Spleen (tissue), 13 donors: ENCODE results near the gene TNN. TPM values are rescaled to one million over a fixed set of nuclear protein-coding genes. Genes with fewer than 3 reads are reported as not detected.

Source experiments
- DNase-seq: peaks from one replicate; pipeline ENCODE4 v3.0.0-alpha.2; 2020
- H3K27ac ChIP-seq, 8 donors: fragments of 200-600 bp; sonication (generic) in 7 of 8; 1 replicate in 4 of 8; 2 replicates in 4 of 8; pipeline versions ENCODE4 v1.5.0 to v1.8.0; 2016 to 2021; ENCODE audit warnings: inconsistent platforms in 4 of 8, mild to moderate bottlenecking in 4 of 8, moderate library complexity in 1 of 8
- H3K27me3 ChIP-seq, 7 donors: fragments of 200-600 bp; sonication (generic) in 6 of 7; replicated peaks in 1 of 7; 1 replicate in 4 of 7; 2 replicates in 3 of 7; pipeline versions ENCODE4 v1.5.0 to v1.8.0; 2016 to 2021; ENCODE audit warnings: inconsistent platforms in 3 of 7, mild to moderate bottlenecking in 1 of 7
- H3K36me3 ChIP-seq, 6 donors: fragments of 200-600 bp; sonication (generic) in 5 of 6; 1 replicate in 4 of 6; 2 replicates in 2 of 6; pipeline versions ENCODE4 v1.5.0 to v1.8.0; 2016 to 2021; ENCODE audit warnings: inconsistent platforms in 2 of 6
- H3K4me1 ChIP-seq, 6 donors: fragments of 200-600 bp; sonication (generic) in 5 of 6; 1 replicate in 3 of 6; 2 replicates in 3 of 6; pipeline versions ENCODE4 v1.5.0 to v1.8.0; 2016 to 2021; ENCODE audit warnings: inconsistent platforms in 3 of 6
- H3K4me3 ChIP-seq, 8 donors: fragments of 200-600 bp; sonication (generic) in 7 of 8; 1 replicate in 4 of 8; 2 replicates in 4 of 8; pipeline versions ENCODE4 v1.5.0 to v1.8.0; 2016 to 2021; ENCODE audit warnings: inconsistent platforms in 4 of 8, mild to moderate bottlenecking in 4 of 8, moderate library complexity in 2 of 8
- H3K9me3 ChIP-seq, 8 donors: fragments of 200-600 bp; sonication (generic) in 7 of 8; 1 replicate in 4 of 8; 2 replicates in 4 of 8; pipeline versions ENCODE4 v1.5.0 to v1.8.0; 2016 to 2021; ENCODE audit warnings: inconsistent platforms in 4 of 8
- CTCF ChIP-seq, 11 experiments: fragments of 200-600 bp in 7 of 11; fragments of 450-650 bp in 4 of 11; sonication (generic) in 4 of 11; IDR thresholded peaks in 8 of 11; conservative IDR thresholded peaks in 3 of 11; 1 replicate in 7 of 11; 2 replicates in 4 of 11; pipeline versions ENCODE4 v1.4.0 to v1.8.0; 2016 to 2021; ENCODE audit warnings: antibody characterized with exemption in 11 of 11, inconsistent platforms in 4 of 11, mild to moderate bottlenecking in 1 of 11
- POLR2A ChIP-seq, 3 donors: fragments of 450-650 bp; IDR thresholded peaks; one replicate each; pipeline ENCODE4 v1.5.1; 2017; ENCODE audit warnings: antibody characterized with exemption in 3 of 3, mild to moderate bottlenecking in 1 of 3
- POLR2AphosphoS5 ChIP-seq, 3 donors: sonication (generic); formaldehyde crosslinking; IDR thresholded peaks; one replicate each; pipeline ENCODE4 v1.5.1; 2017; ENCODE audit warnings: antibody characterized with exemption in 3 of 3
- WGBS, 5 donors: extraction: QIAGEN DNeasy Blood & Tissue Kit in 3 of 5; methylation state at CpG; one replicate each; pipeline versions ENCODE4 v1.1.5 to v1.1.7; 2013 to 2018; 5-methylcytosine and 5-hydroxymethylcytosine counted together
- intact Hi-C: fragments of 100-400 bp; cut with DNase I; formaldehyde crosslinking; loops from one replicate; pipeline ENCODE4 v1.15.0; 2023; ENCODE audit warnings: low total_unique reads
- long read RNA-seq, 2 donors: transcript quantifications; one replicate each; lab custom pipeline, GENCODE V29; 2026
- polyA plus RNA-seq, 3 donors: library from polyadenylated mRNA; stranded (reverse); fragments of 200-250 nt; gene quantifications; one replicate each; pipeline ENCODE4 v1.2.1, GENCODE V29; 2013
- total RNA-seq, 7 donors: library from RNA; depleted of rRNA in 3 of 7; stranded (reverse); fragments of >200 nt in 3 of 7; fragmentation: NEBNext Ultra II Directional in 4 of 7; extraction: Animal tissue kit (Norgen Biotek cat#: 25700) in 4 of 7; gene quantifications; one replicate each; pipeline versions ENCODE4 v1.1.0 to v1.2.1, GENCODE V29; 2016 to 2021
- donor health status: healthy with polysubstance abuse.
- donor health status: DM: no; HTN: no; CAD: no; lungs with moderate emphysema.
- donor health status: DM: no; HTN: no; CAD: no.
- donor health status: Bipolar disorder and iron deficiency.
- donor health status: healthy.
- donor health status: DM: no; HTN: no; CAD: no.
- donor health status: DM: yes; HTN: yes; CAD: no.

The TNN gene, protein sequence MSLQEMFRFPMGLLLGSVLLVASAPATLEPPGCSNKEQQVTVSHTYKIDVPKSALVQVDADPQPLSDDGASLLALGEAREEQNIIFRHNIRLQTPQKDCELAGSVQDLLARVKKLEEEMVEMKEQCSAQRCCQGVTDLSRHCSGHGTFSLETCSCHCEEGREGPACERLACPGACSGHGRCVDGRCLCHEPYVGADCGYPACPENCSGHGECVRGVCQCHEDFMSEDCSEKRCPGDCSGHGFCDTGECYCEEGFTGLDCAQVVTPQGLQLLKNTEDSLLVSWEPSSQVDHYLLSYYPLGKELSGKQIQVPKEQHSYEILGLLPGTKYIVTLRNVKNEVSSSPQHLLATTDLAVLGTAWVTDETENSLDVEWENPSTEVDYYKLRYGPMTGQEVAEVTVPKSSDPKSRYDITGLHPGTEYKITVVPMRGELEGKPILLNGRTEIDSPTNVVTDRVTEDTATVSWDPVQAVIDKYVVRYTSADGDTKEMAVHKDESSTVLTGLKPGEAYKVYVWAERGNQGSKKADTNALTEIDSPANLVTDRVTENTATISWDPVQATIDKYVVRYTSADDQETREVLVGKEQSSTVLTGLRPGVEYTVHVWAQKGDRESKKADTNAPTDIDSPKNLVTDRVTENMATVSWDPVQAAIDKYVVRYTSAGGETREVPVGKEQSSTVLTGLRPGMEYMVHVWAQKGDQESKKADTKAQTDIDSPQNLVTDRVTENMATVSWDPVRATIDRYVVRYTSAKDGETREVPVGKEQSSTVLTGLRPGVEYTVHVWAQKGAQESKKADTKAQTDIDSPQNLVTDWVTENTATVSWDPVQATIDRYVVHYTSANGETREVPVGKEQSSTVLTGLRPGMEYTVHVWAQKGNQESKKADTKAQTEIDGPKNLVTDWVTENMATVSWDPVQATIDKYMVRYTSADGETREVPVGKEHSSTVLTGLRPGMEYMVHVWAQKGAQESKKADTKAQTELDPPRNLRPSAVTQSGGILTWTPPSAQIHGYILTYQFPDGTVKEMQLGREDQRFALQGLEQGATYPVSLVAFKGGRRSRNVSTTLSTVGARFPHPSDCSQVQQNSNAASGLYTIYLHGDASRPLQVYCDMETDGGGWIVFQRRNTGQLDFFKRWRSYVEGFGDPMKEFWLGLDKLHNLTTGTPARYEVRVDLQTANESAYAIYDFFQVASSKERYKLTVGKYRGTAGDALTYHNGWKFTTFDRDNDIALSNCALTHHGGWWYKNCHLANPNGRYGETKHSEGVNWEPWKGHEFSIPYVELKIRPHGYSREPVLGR (N-terminal part only)
- 1 to 10 TPM in 2 of 7 donors, under 1 TPM in 5; 0.26 to 1.3 (median 0.47) TPM for total RNA-seq
- polyA plus RNA-seq: under 1 TPM; 0.03 to 0.29 (median 0.04) TPM
- long read RNA-seq, donor 1: 0 reads
- long read RNA-seq, donor 2, full-length matches to known transcripts: 1 of 1 reads
- long read RNA-seq, donor 2, partial matches to known transcripts: 0 of 1 reads
- long read RNA-seq, donor 2, other reads (novel, unspliced or antisense): 0 of 1 reads

DNA sequence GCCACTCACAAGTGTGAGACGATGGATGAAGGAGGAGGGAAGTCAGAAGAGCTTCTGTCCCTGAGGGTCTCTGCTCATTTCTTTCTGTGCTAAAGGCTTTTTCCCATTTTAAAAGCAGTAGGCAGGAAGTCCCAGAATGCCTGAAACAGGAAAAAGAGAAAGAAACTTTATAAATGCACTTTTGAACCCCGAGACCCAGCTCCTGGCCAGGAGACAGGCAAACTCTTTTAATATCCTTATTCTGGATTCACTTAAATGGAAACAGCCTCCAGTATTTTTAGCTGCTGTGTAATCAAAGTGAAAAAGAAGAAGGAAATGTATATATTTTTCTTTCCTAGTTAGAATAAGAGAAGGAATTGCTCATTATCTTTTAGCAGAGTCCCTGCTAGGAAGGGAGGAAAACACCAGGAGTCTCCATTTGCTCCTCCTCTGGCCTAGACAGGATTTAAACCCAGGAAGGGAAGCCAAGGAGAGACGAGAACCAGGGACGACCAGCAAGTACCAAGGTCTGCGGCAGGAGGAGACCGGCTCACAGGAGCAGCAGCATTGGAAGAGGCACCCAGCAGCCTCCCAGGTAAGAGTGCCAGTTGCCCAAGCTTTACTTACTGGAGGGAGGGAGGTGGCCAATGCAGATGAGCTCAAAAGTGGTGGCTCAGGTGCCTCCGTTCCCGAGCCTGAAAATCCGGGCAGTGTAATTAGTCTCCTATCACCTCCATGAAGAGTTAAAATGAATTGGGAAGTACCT, at the start of gene TNN:
Gene TNN, plus strand, starts transcription at position 472 of the 745 bp plus-strand sequence. CDS start 9,586 bp downstream, outside the sequence.
- Histone ChIP-seq H3K4me3 (no peak within 1 kb of the TSS), H3K27ac (no peak within 1 kb of the TSS), H3K9me3 (no peaks in the 10 kb centered on the region), H3K27me3 (peaks cover 0 to 3% (median 0%) of the 10 kb centered on the region in 7 donors), H3K36me3 (no peaks in the 10 kb centered on the region), H3K4me1 (peaks cover 0 to 9% (median 6%) of the 10 kb centered on the region in 6 donors)
- 72 to 80% (median 76%) methylated on average over 9 of the region's 9 CpGs for WGBS, 5 donors
- no peak for TF ChIP-seq POLR2A (IDR thresholded peaks at IDR 0.05)
- no peak for TF ChIP-seq POLR2AphosphoS5 (IDR thresholded peaks at IDR 0.05)
- TF ChIP-seq CTCF (IDR thresholded peaks at IDR 0.05 in 8 of 11, conservative IDR thresholded peaks at IDR 0.05 in 3 of 11): no peak
- intact Hi-C loops: no loop called here
- DNase-seq: no peak

DNA sequence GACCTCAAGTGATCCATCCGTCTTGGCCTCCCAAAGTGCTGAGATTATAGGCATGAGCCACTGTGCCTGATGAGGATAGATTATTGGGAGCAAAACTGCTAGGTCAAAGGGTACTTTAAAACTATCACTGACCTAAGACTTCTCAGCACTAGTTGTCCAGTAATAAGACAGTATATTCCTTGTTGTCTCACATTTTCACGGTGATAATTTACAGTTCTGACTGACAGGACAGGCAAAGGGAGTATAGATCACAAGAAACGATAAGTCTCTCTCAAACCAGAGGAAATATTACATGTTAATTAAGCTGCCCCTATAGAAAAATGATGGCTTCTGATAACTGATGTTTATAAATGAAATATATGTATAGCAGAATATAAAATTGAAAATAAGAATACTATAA, 48.1 kb upstream of the TNN start:
- TF ChIP-seq POLR2AphosphoS5 (IDR thresholded peaks at IDR 0.05): no peak
- TF ChIP-seq CTCF (IDR thresholded peaks at IDR 0.05 in 8 of 11, conservative IDR thresholded peaks at IDR 0.05 in 3 of 11): no peak
- no peak overlapping the region for H3K27ac ChIP-seq
- H3K4me1 ChIP-seq: peaks cover 5 to 54% (median 18%) of the 10 kb centered on the region in 6 donors
- H3K9me3 ChIP-seq: no peaks in the 10 kb centered on the region
- DNase-seq: no peak
- 86 to 93% (median 90%) methylated on average over 3 of the region's 3 CpGs for WGBS, 5 donors
- no peaks in the 10 kb centered on the region for H3K27me3 ChIP-seq
- no peak overlapping the region for H3K4me3 ChIP-seq
- peaks cover 0 to 63% (median 40%) of the 10 kb centered on the region in 6 donors for H3K36me3 ChIP-seq
- intact Hi-C loops: no loop called here

- intact Hi-C loops: no loop called here
- peaks cover 5 to 50% (median 18%) of the 10 kb centered on the region in 6 donors for H3K4me1 ChIP-seq
- H3K9me3 ChIP-seq: no peaks in the 10 kb centered on the region
- peak; percentile 98 for DNase-seq
- no peaks in the 10 kb centered on the region for H3K27me3 ChIP-seq
- TF ChIP-seq CTCF (IDR thresholded peaks at IDR 0.05 in 8 of 11, conservative IDR thresholded peaks at IDR 0.05 in 3 of 11) (peak in 5 of 11 experiments; percentile 4 to 36 (median 18)), POLR2AphosphoS5 (IDR thresholded peaks at IDR 0.05) (peak; percentile 90 to 95 (median 91)), POLR2A (IDR thresholded peaks at IDR 0.05) (peak; percentile 3 to 27 (median 24))
- peak within 1 kb of the TSS; percentile 71 to 91 (median 85) for H3K27ac ChIP-seq
- H3K4me3 ChIP-seq: peak within 1 kb of the TSS; percentile 64 to 95 (median 72)
- WGBS, 5 donors: 3 to 4% (median 3%) methylated on average over 35 to 42 of the region's 42 CpGs
- peaks cover 0 to 25% (median 5%) of the 10 kb centered on the region in 6 donors for H3K36me3 ChIP-seq
These were observed 44.4 kb upstream of the TNN start, which contains the start of gene MRPS14 for GRCh38 chr1:175023043-175023921. Gene MRPS14 (minus strand): TSS chr1:175023425. CDS start chr1:175023408, 17 bp downstream.
